GM20000 (cell line): Measurements from ENCODE around the gene PPM1F.

Experiments
- DNase-seq: peaks from one replicate; pipeline ENCODE4 v3.0.0; 2012; ENCODE audit warnings: low spot score
- CTCF ChIP-seq: IDR thresholded peaks from 2 replicates; pipeline ENCODE4 v1.5.1; 2012; ENCODE audit warnings: mild to moderate bottlenecking, control low read depth; ENCODE audit errors: extremely low read depth, missing control alignments

PPM1F gene

GRCh38 chr22:21926728-21927127 is 25.9 kb downstream of the PPM1F start:
- DNase-seq, result no peak
- TF ChIP-seq CTCF, result no peak

- TF ChIP-seq CTCF, result no peak
- no peak for DNase-seq
Observed at GRCh38 chr22:21923163-21923561, 29.5 kb downstream of the PPM1F start.

- TF ChIP-seq CTCF, result no peak
- DNase-seq, result no peak
Observed at GRCh38 chr22:21922370-21923162, 30.1 kb downstream of the PPM1F start.

- TF ChIP-seq CTCF, result no peak
- DNase-seq, result no peak
Observed at GRCh38 chr22:21921729-21922128, 30.9 kb downstream of the PPM1F start.

- no peak for TF ChIP-seq CTCF
- DNase-seq, result no peak
Observed at GRCh38 chr22:21921184-21921721, 31.4 kb downstream of the PPM1F start.

GRCh38 chr22:21920341-21921183 is 32.1 kb downstream of the PPM1F start:
- no peak for TF ChIP-seq CTCF
- no peak for DNase-seq
